SK-N-SH (cell line): ENCODE data around the gene BCAS3. TPM values are rescaled to one million over a fixed set of nuclear protein-coding genes. Genes with fewer than 3 reads are reported as not detected.

Source experiments
- CTCF ChIA-PET: fragments of 300-600, 350-600 bp; formaldehyde crosslinking; extraction: SDS; loops from one replicate; lab custom pipeline; 2021; lab: Yijun Ruan, JAX
- POLR2A ChIA-PET: fragments of 350-600 bp; sonication (Branson Sonifier 250); formaldehyde crosslinking; extraction: SDS; loops from one replicate; lab custom pipeline; 2020; ENCODE audit warnings: antibody characterized with exemption, inconsistent platforms; lab: Yijun Ruan, JAX
- DNase-seq: peaks from one replicate; pipeline ENCODE4 v3.0.0; 2012
- H2AFZ ChIP-seq: fragments of 200-600 bp; sonication (generic); 2 replicates; pipeline ENCODE4 v1.8.1; 2016; ENCODE audit warnings: antibody characterized with exemption, mild to moderate bottlenecking, low read depth
- H3F3A ChIP-seq: fragments of 200-600 bp; sonication (generic); replicated peaks from 2 replicates; pipeline ENCODE3; 2016; ENCODE audit warnings: antibody characterized with exemption, mild to moderate bottlenecking; ENCODE audit not compliant: insufficient read depth
- H3K27ac ChIP-seq, 2 experiments: fragments of 200-500 bp in 1 of 2; fragments of 200-600 bp in 1 of 2; sonication (Bioruptor generic) in 1 of 2; sonication (generic), shearing (Covaris generic) in 1 of 2; 2 replicates each; pipeline versions ENCODE4 v1.5.1 to v1.6.1; 2014 to 2016; ENCODE audit warnings: low read depth in 2 of 2, inconsistent platforms in 1 of 2, low read length in 1 of 2, mild to moderate bottlenecking in 1 of 2, mixed read lengths in 1 of 2
- H3K27me3 ChIP-seq: fragments of 200-600 bp; sonication (generic), shearing (Covaris generic); 2 replicates; pipeline ENCODE4 v1.6.1; 2016; ENCODE audit warnings: mixed run types; ENCODE audit not compliant: insufficient read depth
- H3K36me3 ChIP-seq, 2 experiments: fragments of 200-500 bp in 1 of 2; fragments of 200-600 bp in 1 of 2; sonication (Bioruptor generic) in 1 of 2; sonication (generic) in 1 of 2; replicated peaks in 1 of 2; 2 replicates each; pipeline versions ENCODE3 to v1.5.1; 2014 to 2016; ENCODE audit warnings: low read length in 1 of 2, mild to moderate bottlenecking in 1 of 2; ENCODE audit not compliant: insufficient read depth in 2 of 2, control insufficient read depth in 1 of 2
- H3K4me1 ChIP-seq, 2 experiments: fragments of 200-500 bp in 1 of 2; fragments of 200-600 bp in 1 of 2; sonication (Bioruptor generic) in 1 of 2; sonication (generic), shearing (Covaris generic) in 1 of 2; 2 replicates each; pipeline versions ENCODE4 v1.5.1 to v1.6.1; 2014 to 2016; ENCODE audit warnings: low read depth in 1 of 2, low read length in 1 of 2, mixed run types in 1 of 2; ENCODE audit not compliant: insufficient read depth in 2 of 2, control insufficient read depth in 1 of 2
- H3K4me2 ChIP-seq: fragments of 200-600 bp; sonication (generic), shearing (Covaris generic); 2 replicates; pipeline ENCODE4 v1.6.1; 2017; ENCODE audit warnings: mixed run types
- H3K4me3 ChIP-seq, 2 experiments: fragments of 200-500 bp in 1 of 2; fragments of 200-600 bp in 1 of 2; sonication (Bioruptor generic) in 1 of 2; sonication (generic), shearing (Covaris generic) in 1 of 2; 2 replicates each; pipeline versions ENCODE4 v1.5.1 to v1.8.1; 2014 to 2016; ENCODE audit warnings: low read depth in 2 of 2, inconsistent platforms in 1 of 2, low read length in 1 of 2, mild to moderate bottlenecking in 1 of 2, mixed read lengths in 1 of 2, moderate library complexity in 1 of 2
- H3K79me2 ChIP-seq: fragments of 200-600 bp; sonication (generic); 2 replicates; pipeline ENCODE4 v1.8.1; 2017; ENCODE audit warnings: mild to moderate bottlenecking; ENCODE audit not compliant: insufficient read depth
- H3K9ac ChIP-seq: fragments of 200-600 bp; sonication (generic); 2 replicates; pipeline ENCODE4 v1.6.1; 2017; ENCODE audit warnings: mixed run types
- H3K9me2 ChIP-seq: fragments of 200-600 bp; sonication (generic); 2 replicates; pipeline ENCODE4 v1.6.1; 2017; ENCODE audit warnings: mixed run types
- H3K9me3 ChIP-seq: fragments of 200-600 bp; sonication (generic); 2 replicates; pipeline ENCODE4 v1.6.1; 2017; ENCODE audit warnings: mixed run types, mild to moderate bottlenecking, moderate library complexity
- H4K20me1 ChIP-seq: fragments of 200-600 bp; sonication (generic); 2 replicates; pipeline ENCODE4 v1.6.1; 2017; ENCODE audit warnings: mild to moderate bottlenecking, mixed run types; ENCODE audit not compliant: insufficient read depth
- CHD2 ChIP-seq: fragments of 150-350 bp; IDR thresholded peaks from 2 replicates; pipeline ENCODE4 v1.6.1; 2018; ENCODE audit warnings: low read length; ENCODE audit not compliant: partially characterized antibody
- EP300 ChIP-seq, 2 experiments: IDR thresholded peaks; 2 replicates each; pipeline versions ENCODE4 v1.4.0 to v1.6.1; 2012; ENCODE audit warnings: borderline replicate concordance in 1 of 2, low read depth in 1 of 2, low read length in 1 of 2
- FOSL2 ChIP-seq: IDR thresholded peaks from 2 replicates; pipeline ENCODE4 v1.4.0; 2012; ENCODE audit warnings: low read depth, mild to moderate bottlenecking, moderate library complexity, borderline replicate concordance
- FOXJ3 ChIP-seq: sonication (generic); formaldehyde crosslinking; IDR thresholded peaks from 2 replicates; pipeline ENCODE4 v1.5.1; 2020; ENCODE audit warnings: mild to moderate bottlenecking, missing genetic modification reagents
- FOXM1 ChIP-seq: IDR thresholded peaks from 2 replicates; pipeline ENCODE4 v1.4.0; 2012; ENCODE audit warnings: low read depth, mild to moderate bottlenecking
- GATA2 ChIP-seq: sonication (generic); formaldehyde crosslinking; IDR thresholded peaks from 2 replicates; pipeline ENCODE4 v1.5.0; 2020; ENCODE audit warnings: mild to moderate bottlenecking, missing genetic modification reagents
- JUND ChIP-seq: IDR thresholded peaks from 2 replicates; pipeline ENCODE4 v1.4.0; 2012
- NFIC ChIP-seq: IDR thresholded peaks from 2 replicates; pipeline ENCODE4 v1.4.0; 2012; ENCODE audit warnings: borderline replicate concordance
- RAD21 ChIP-seq: IDR thresholded peaks from 2 replicates; pipeline ENCODE4 v1.6.1; 2012; ENCODE audit warnings: mild to moderate bottlenecking, low read length
- RFX5 ChIP-seq: IDR thresholded peaks from 2 replicates; pipeline ENCODE4 v1.6.1; 2012; ENCODE audit warnings: mild to moderate bottlenecking, improper control_type of control experiment, low read length
- SIN3A ChIP-seq: IDR thresholded peaks from 2 replicates; pipeline ENCODE4 v1.6.1; 2012; ENCODE audit warnings: low read depth, mild to moderate bottlenecking, low read length, moderate library complexity, borderline replicate concordance
- SMC3 ChIP-seq: IDR thresholded peaks from 2 replicates; pipeline ENCODE4 v1.6.1; 2012; ENCODE audit warnings: low read depth, low read length, improper control_type of control experiment
- TAF1 ChIP-seq: IDR thresholded peaks from 2 replicates; pipeline ENCODE4 v1.6.1; 2012; ENCODE audit warnings: low read depth, mild to moderate bottlenecking, low read length, moderate library complexity, borderline replicate concordance
- TCF12 ChIP-seq: IDR thresholded peaks from 2 replicates; pipeline ENCODE4 v1.4.0; 2012
- TEAD4 ChIP-seq: IDR thresholded peaks from 2 replicates; pipeline ENCODE4 v1.4.0; 2012; ENCODE audit warnings: mild to moderate bottlenecking, borderline replicate concordance; ENCODE audit not compliant: insufficient read depth
- WGBS: methylation state at CpG from one replicate; pipeline ENCODE4 v1.1.6; 2017; ENCODE audit warnings: low lambda C conversion rate; 5-methylcytosine and 5-hydroxymethylcytosine counted together
- polyA plus RNA-seq, 3 experiments: library from polyadenylated mRNA; depleted of rRNA; stranded (reverse); fragments of >200 nt; gene quantifications; 2 replicates each; pipeline ENCODE4 v1.2.3, GENCODE V29; 2012
- TF ChIP-seq, protein P1 (sequence below): IDR thresholded peaks from 2 replicates; pipeline ENCODE4; 2012
- TF ChIP-seq, protein P2 (sequence below): fragments of 200-600 bp; sonication (generic); IDR thresholded peaks from 2 replicates; pipeline ENCODE4 v1.6.1; 2017; ENCODE audit warnings: antibody characterized with exemption, mild to moderate bottlenecking, moderate library complexity

Gene BCAS3
- polyA plus RNA-seq, 1 of the 3 experiments (the other 2 are of a cell fraction): 5.9 TPM

DNA sequence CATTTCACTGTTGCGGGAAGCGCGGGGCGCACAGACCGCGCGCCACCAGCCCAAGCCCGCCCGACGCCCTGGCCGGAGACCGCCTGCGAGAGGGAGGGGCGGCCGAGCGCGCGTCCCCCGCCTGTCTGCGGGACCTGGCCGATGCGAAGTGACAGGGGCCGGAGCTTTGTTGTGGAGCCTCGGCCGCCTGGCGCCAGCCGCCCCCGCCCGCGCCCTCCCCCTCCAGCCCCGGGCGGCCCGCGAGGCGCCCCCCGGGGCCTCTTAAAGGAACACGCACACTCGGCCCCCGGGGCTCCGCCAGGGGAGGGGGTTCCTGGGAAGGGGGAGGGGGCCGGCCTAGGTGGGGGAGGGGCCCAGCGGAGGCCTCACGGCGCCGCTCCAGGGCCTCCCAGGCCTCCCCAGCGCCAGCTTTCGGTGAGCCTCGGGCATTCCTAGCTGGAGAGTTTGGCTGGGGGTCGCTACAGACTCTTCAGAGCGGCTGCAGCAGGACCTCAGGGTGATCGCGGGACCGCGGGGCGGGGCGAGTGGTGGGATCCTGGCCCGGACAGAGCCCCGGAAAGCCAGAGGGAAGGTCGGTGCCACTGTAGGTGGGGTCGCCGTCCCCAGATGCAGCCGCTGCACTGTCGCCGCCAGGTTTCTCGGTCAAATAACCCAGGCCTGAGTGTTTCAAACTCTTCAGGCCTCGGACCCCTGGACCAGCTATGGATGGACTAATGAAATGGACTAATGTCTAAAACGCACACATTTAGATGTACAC is 719.6 kb downstream of the BCAS3 start:
- H3K79me2 ChIP-seq: peaks cover 96% of the 10 kb centered on the region
- H4K20me1 ChIP-seq: peaks cover 10% of the 10 kb centered on the region
- peak overlapping the region; percentile 84 to 100 for H3K4me3 ChIP-seq
- H3K27ac ChIP-seq: peak overlapping the region; percentile 75 to 89
- H2AFZ ChIP-seq: peak overlapping the region; percentile 72
- DNase-seq: peak; percentile 92
- H3K36me3 ChIP-seq: peaks cover 0 to 15% of the 10 kb centered on the region in 2 experiments
- no peaks in the 10 kb centered on the region for H3K27me3 ChIP-seq
- 13% methylated on average over 21 of the region's 67 CpGs for WGBS
- CTCF ChIA-PET: interaction anchor here (0.9 to 11.4 kb wide), 16 partner anchors 9 to 426 kb away, joined by 3 to 133 read pairs (median 4); no protein-coding TSS in a partner anchor
- H3K4me2 ChIP-seq: peak overlapping the region; percentile 93
- no peaks in the 10 kb centered on the region for H3K9me2 ChIP-seq
- H3K4me1 ChIP-seq: peaks cover 5 to 66% of the 10 kb centered on the region in 2 experiments; a peak in 2 of 4 replicates
- H3F3A ChIP-seq: peaks cover 15% of the 10 kb centered on the region
- TF ChIP-seq CHD2: peak; percentile 35
- no peak for TF ChIP-seq RAD21
- no peak for TF ChIP-seq FOXM1
- TF ChIP-seq TCF12: no peak
- no peak for TF ChIP-seq GATA2 (CRISPR knock-in tag)
- TF ChIP-seq SIN3A: 0 out of 2 replicates have a peak, but pooled peaks have one; percentile 24
- TF ChIP-seq, protein P1, sequence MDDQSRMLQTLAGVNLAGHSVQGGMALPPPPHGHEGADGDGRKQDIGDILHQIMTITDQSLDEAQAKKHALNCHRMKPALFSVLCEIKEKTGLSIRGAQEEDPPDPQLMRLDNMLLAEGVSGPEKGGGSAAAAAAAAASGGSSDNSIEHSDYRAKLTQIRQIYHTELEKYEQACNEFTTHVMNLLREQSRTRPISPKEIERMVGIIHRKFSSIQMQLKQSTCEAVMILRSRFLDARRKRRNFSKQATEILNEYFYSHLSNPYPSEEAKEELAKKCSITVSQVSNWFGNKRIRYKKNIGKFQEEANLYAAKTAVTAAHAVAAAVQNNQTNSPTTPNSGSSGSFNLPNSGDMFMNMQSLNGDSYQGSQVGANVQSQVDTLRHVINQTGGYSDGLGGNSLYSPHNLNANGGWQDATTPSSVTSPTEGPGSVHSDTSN: peak; percentile 79
- 0 out of 2 replicates have a peak, but pooled peaks have one; percentile 4 for TF ChIP-seq TEAD4
- TF ChIP-seq, protein P2, sequence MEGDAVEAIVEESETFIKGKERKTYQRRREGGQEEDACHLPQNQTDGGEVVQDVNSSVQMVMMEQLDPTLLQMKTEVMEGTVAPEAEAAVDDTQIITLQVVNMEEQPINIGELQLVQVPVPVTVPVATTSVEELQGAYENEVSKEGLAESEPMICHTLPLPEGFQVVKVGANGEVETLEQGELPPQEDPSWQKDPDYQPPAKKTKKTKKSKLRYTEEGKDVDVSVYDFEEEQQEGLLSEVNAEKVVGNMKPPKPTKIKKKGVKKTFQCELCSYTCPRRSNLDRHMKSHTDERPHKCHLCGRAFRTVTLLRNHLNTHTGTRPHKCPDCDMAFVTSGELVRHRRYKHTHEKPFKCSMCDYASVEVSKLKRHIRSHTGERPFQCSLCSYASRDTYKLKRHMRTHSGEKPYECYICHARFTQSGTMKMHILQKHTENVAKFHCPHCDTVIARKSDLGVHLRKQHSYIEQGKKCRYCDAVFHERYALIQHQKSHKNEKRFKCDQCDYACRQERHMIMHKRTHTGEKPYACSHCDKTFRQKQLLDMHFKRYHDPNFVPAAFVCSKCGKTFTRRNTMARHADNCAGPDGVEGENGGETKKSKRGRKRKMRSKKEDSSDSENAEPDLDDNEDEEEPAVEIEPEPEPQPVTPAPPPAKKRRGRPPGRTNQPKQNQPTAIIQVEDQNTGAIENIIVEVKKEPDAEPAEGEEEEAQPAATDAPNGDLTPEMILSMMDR: peak; percentile 40; the same call in 1 of the 2 replicates
- no peak for TF ChIP-seq JUND
- TF ChIP-seq FOXJ3: no peak
- no peak for TF ChIP-seq RFX5
- peak; percentile 1; the same call in 1 of the 2 replicates for TF ChIP-seq SMC3
- TF ChIP-seq FOSL2: no peak
- TF ChIP-seq EP300 (IDR thresholded peaks at IDR 0.05; ENCODE audit: borderline replicate concordance in 1 of 2, low read depth in 1 of 2, low read length in 1 of 2): peak in 1 of 2 experiments; percentile 39; a peak in 1 of 4 replicates
- 0 out of 2 replicates have a peak, but pooled peaks have one; percentile 10 for TF ChIP-seq TAF1
- no peak for TF ChIP-seq NFIC
- H3K9me3 ChIP-seq: no peaks in the 10 kb centered on the region
- POLR2A ChIA-PET: interaction anchor here (0.6 to 7.4 kb wide), 7 partner anchors 13 to 677 kb away, joined by 3 to 105 read pairs (median 4); no protein-coding TSS in a partner anchor
- peak overlapping the region; percentile 98 for H3K9ac ChIP-seq
